C4-2B (cell line): Measurements from ENCODE around the gene RFC3.

Source experiments
- ZFX ChIP-seq: fragments of 450-650 bp; IDR thresholded peaks from 2 replicates; pipeline ENCODE4 v1.6.1; 2017
- TF ChIP-seq, protein P1 (sequence below): fragments of 450-650 bp; conservative IDR thresholded peaks from 2 replicates; pipeline ENCODE4 v1.5.1; 2017; ENCODE audit warnings: mild to moderate bottlenecking

GRCh38 chr13:33785384-33785783 is 32.6 kb upstream of the RFC3 start:
- TF ChIP-seq, protein P1, sequence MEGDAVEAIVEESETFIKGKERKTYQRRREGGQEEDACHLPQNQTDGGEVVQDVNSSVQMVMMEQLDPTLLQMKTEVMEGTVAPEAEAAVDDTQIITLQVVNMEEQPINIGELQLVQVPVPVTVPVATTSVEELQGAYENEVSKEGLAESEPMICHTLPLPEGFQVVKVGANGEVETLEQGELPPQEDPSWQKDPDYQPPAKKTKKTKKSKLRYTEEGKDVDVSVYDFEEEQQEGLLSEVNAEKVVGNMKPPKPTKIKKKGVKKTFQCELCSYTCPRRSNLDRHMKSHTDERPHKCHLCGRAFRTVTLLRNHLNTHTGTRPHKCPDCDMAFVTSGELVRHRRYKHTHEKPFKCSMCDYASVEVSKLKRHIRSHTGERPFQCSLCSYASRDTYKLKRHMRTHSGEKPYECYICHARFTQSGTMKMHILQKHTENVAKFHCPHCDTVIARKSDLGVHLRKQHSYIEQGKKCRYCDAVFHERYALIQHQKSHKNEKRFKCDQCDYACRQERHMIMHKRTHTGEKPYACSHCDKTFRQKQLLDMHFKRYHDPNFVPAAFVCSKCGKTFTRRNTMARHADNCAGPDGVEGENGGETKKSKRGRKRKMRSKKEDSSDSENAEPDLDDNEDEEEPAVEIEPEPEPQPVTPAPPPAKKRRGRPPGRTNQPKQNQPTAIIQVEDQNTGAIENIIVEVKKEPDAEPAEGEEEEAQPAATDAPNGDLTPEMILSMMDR, result no peak
- TF ChIP-seq ZFX, result no peak
